K562 (cell line): ENCODE results near the gene NTF4. TPM values are rescaled to one million over a fixed set of nuclear protein-coding genes. Genes with fewer than 3 reads are reported as not detected.

Experiments
- BRD9 ChIP-seq: fragments of 450-650 bp; IDR thresholded peaks from 2 replicates; pipeline ENCODE4 v1.6.1; 2018; ENCODE audit warnings: low read depth; ENCODE audit not compliant: partially characterized antibody
- MCM2 ChIP-seq: fragments of 450-650 bp; IDR thresholded peaks from 2 replicates; pipeline ENCODE4 v1.6.1; 2017; ENCODE audit warnings: low read depth, mild to moderate bottlenecking
- MGA ChIP-seq: fragments of 450-650 bp; IDR thresholded peaks from 2 replicates; pipeline ENCODE4 v1.6.1; 2016; ENCODE audit warnings: mild to moderate bottlenecking, moderate library complexity
- MNT ChIP-seq, 2 experiments: fragments of 450-650 bp; conservative IDR thresholded peaks; 2 replicates each; pipeline ENCODE4 v1.6.1; 2017; ENCODE audit warnings: mild to moderate bottlenecking in 2 of 2, moderate library complexity in 2 of 2
- MTF1 ChIP-seq: fragments of 250-450 bp; sonication (Bioruptor Pico); IDR thresholded peaks from 2 replicates; pipeline ENCODE4 v1.9.0; 2021; ENCODE audit warnings: moderate library complexity, mild to moderate bottlenecking, inconsistent platforms, borderline replicate concordance
- NCOA4 ChIP-seq: fragments of 450-650 bp; IDR thresholded peaks from 2 replicates; pipeline ENCODE4 v1.6.1; 2018; ENCODE audit warnings: mild to moderate bottlenecking; ENCODE audit not compliant: partially characterized antibody
- RBFOX2 ChIP-seq: fragments of 200-400 bp; formaldehyde crosslinking; IDR thresholded peaks from 2 replicates; pipeline ENCODE4 v1.6.1; 2017; ENCODE audit warnings: low read depth, mild to moderate bottlenecking, low read length, moderate library complexity
- SMARCC2 ChIP-seq: fragments of 450-650 bp; IDR thresholded peaks from 2 replicates; pipeline ENCODE4 v1.6.1; 2017; ENCODE audit warnings: antibody characterized with exemption, moderate library complexity, mild to moderate bottlenecking, low read depth
- ZFPM2 ChIP-seq: fragments of 250-450 bp; sonication (Bioruptor Pico); IDR thresholded peaks from 2 replicates; pipeline ENCODE4 v1.5.1; 2022; ENCODE audit warnings: mild to moderate bottlenecking
- ZNF75A ChIP-seq: fragments of 450-650 bp; formaldehyde crosslinking; IDR thresholded peaks from 2 replicates; pipeline ENCODE4 v1.4.0; 2020; ENCODE audit warnings: mild to moderate bottlenecking
- polyA plus RNA-seq, 8 experiments: library from polyadenylated mRNA; depleted of rRNA in 4 of 8; stranded (reverse) in 5 of 8; unstranded in 3 of 8; fragments of >200 nt; fragmentation: Nextera tagmentation in 2 of 8; fragmentation: Illumina TruSeq in 1 of 8; extraction: Ambion mirVana in 2 of 8; extraction: Trizol in 1 of 8; gene quantifications; 2 replicates each; pipeline versions ENCODE4 v1.2.1 to v1.2.3, GENCODE V29; 2011 to 2014; ENCODE audit warnings: inconsistent platforms in 1 of 8, missing spikeins in 1 of 8
- total RNA-seq, 7 experiments: library from RNA; depleted of rRNA in 6 of 7; stranded (reverse); fragments of >200 nt in 6 of 7; fragmentation: Illumina TruSeq in 2 of 7; extraction: Trizol in 2 of 7; gene quantifications; 2 replicates each; pipeline versions ENCODE4 v1.2.1 to v1.2.3, GENCODE V29; 2011 to 2021; ENCODE audit warnings: low replicate concordance in 1 of 7

NTF4 gene
- total and polyA plus RNA-seq, 9 of the 15 experiments (the other 6 are each of a cell fraction or from before 2014, with no cell fraction given): not detected

- no peak for TF ChIP-seq MGA
- no peak for TF ChIP-seq ZFPM2 (CRISPR knock-in tag)
- no peak for TF ChIP-seq NCOA4
- TF ChIP-seq MTF1 (CRISPR knock-in tag): no peak
- no peak for TF ChIP-seq BRD9
- 0 out of 2 replicates have a peak, but pooled peaks have one; percentile 21 for TF ChIP-seq RBFOX2
- no peak for TF ChIP-seq SMARCC2
- no peak for TF ChIP-seq ZNF75A (CRISPR knock-in tag)
- TF ChIP-seq MNT (conservative IDR thresholded peaks at IDR 0.05): peak in 1 of 2 experiments; percentile 40; a peak in 2 of 4 replicates
- no peak for TF ChIP-seq MCM2
Observed at GRCh38 chr19:49073514-49074378, 9.1 kb upstream of the NTF4 start (continued).
